ENCODE measurements around the gene OR2AG1.
"Not testable (repeated sequence)": the region's sequence is repeated elsewhere in the genome, so short reads cannot be mapped to it uniquely, and the experiment has no call there.

OR2AG1 gene

GRCh38 chr11:6799402-6799801 is 16.6 kb downstream of the OR2AG1 start, which contains the start of gene OR6A2:
Gene OR6A2, minus strand, starts transcription at chr11:6799689. Its CDS starts 3,981 bp downstream, at chr11:6795708.
- DNase-seq = no peak

DNA sequence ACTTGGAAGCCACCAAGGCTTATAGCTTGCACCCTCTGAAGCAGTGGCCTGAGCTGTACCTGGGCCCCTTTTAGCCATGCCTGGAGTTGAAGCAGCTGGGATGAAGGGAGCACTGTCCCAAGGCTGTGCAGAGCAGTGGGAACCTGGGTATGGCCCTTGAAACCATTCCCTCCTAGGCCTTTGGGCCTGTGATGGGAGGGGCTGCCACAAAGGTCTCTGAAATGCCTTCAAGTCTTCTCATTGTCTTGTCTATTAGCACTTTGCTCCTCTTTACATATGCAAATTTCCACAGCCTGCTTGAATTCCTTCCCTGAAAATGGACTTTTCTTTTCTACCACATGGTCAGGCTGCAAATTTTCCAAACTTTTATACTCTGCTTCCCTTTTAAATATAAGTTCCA is 18.3 kb downstream of the OR2AG1 start:
- DNase-seq = not testable (repeated sequence)

DNA sequence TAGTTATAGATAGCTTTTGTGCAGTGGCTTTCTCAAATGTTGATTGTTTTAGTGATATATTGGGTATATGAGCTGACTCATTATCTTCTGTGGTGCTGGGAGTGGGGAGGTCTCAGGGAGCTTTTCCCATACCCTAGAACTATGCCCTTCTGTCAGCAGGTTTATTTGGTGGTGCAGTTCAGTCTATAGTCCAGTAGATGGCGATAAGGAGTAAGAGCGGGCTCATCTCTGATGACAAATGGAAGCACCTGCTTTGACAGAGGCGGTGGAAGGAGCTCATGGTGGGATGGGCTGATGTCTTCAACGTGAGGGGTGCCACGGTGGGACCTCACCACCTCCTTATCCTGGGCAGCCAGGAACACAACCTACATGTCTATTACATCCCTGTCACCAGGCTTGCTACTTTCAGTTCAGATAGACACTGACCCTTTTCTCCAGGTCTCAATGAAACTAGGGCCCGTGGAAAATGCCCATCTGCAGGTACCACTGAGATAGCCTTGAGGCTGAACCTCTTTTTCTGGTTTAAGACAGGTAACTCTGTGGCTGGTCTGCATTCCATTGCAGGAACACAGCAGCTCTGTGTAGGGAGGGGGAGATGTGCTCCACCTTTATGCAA is 29.7 kb downstream of the OR2AG1 start:
- DNase-seq = peak; percentile 41 to 43

DNA sequence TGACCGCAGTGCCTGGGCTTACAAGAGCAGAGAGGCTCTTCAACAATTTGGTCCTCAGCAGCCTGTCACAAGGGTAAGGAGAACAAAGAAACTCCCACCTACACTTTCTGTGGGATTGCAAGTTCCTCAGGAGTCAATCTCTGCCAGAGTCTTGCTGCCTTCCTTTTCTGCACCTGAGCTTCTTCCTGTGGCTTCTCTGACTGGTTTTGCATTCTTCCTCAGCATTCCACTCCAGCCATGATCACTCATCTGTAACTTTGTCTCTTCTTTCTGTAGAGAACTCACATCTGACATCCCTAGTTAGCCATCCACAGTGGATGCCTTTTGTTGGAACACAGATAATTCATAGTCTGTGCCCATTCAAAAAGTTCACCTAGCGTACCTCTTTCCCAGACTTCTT is 30.8 kb downstream of the OR2AG1 start:
- DNase-seq = no peak

- DNase-seq = no peak
These were observed 34.9 kb downstream of the OR2AG1 start for GRCh38 chr11:6817694-6818093.

GRCh38 chr11:6818967-6819366 is 36.1 kb downstream of the OR2AG1 start:
- DNase-seq = no peak

DNA sequence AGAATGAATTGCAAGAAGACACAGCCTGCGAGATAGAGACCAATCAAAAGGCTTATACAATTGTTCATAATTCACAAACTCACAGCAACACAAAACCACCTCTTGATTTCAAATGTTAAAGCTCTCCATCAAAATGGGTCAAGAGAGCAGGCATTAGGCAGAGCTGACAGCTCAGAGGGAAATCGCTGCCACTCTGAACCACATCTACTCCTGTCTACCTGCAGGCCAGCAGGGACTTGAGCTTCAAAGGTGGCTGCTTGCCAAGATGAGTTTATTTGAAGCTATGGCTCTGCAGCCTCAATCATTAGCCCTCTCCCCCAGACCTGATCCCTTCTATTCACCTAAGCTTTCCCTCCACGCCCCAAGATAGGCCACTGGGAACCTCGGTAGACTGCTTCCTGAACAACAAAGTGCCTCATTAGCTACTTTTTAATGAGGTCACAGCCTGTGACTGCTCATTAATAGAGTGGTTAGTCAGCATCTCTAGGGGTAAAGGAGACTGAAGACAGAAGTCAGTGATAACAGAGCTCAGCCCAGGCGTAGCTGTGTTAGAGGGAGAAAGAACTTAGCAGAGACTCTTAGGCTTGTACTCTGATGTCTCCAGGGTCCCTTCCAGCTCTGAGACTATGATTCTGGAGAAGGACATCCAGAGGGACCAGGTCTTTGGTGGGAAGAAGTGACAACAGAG is 41.5 kb downstream of the OR2AG1 start:
- no peak for DNase-seq

DNA sequence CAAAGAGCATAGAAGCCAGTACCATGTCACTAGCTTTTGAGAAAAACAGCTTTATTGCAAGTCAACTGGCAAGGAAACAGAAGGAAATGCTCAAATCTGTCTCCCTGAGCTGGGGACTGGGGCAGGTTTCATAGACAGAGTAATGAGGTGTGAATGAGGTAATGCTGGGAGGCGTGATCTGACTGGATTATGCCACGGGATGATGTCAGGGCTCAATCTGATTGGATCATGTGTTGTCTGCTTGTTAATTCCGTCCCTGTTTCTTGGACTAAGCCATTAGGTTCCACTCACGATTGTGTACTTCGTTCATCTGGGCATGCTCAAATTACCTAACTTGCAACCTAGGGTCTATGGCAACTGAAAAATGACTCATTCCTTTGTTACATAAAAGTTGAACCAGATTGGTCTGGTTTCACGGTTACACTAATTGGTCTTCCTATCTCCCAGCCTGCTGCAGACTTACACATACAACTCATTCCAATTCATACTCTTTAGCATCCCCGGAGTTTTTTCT is 42.5 kb downstream of the OR2AG1 start:
- peak in 1 of 2 experiments; percentile 25 for DNase-seq

GRCh38 chr11:6828103-6828502 is 45.3 kb downstream of the OR2AG1 start:
- DNase-seq = peak in 1 of 2 experiments; percentile 39

- no peak for DNase-seq
These were observed 50.5 kb downstream of the OR2AG1 start for GRCh38 chr11:6833356-6833755.

DNA sequence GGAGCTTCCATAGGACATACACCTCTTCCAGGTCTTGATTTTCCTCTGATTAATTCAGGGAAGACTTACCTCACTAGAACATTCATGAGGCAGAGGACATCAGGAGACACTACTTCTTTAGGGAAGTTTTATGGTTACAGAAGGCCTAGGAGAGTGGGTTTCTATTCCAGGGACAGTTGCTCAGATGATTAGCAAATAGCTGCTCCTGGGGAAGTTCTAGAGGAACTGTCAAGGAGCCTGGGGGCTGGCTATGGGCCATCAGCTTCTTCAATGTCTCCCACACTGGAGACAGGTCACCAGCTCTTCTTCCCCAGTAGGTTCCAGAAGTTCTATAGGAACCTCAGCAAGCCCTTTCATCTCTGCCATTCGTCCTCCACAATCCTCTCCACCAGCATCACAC is 51.2 kb downstream of the OR2AG1 start:
- DNase-seq = no peak

Measured in NCI-H1930 (cell line).